Colonic mucosa (tissue), 4 donors: ENCODE measurements around the gene GID8. TPM values are rescaled to one million over a fixed set of nuclear protein-coding genes. Genes with fewer than 3 reads are reported as not detected.
A peak's percentile ranks its signal among the peaks of the same experiment; 100 is the strongest.

ENCODE experiments used
- DNase-seq: peaks from one replicate; pipeline ENCODE4 v3.0.0-alpha.2; 2020
- H3K27ac ChIP-seq: fragments of 200-600 bp; one replicate; pipeline ENCODE4 v1.8.0; 2021
- H3K27me3 ChIP-seq: fragments of 200-600 bp; one replicate; pipeline ENCODE4 v1.8.0; 2021
- H3K36me3 ChIP-seq: fragments of 200-600 bp; one replicate; pipeline ENCODE4 v1.8.0; 2021
- H3K4me1 ChIP-seq: fragments of 200-600 bp; one replicate; pipeline ENCODE4 v1.8.0; 2021; ENCODE audit warnings: mild to moderate bottlenecking
- H3K4me3 ChIP-seq: fragments of 200-600 bp; one replicate; pipeline ENCODE4 v1.8.0; 2021
- H3K9ac ChIP-seq, 2 donors: one replicate each; pipeline ENCODE4 v1.7.0; 2013; ENCODE audit warnings: control low read depth in 2 of 2, low read depth in 2 of 2, low read length in 2 of 2
- H3K9me3 ChIP-seq: fragments of 200-600 bp; one replicate; pipeline ENCODE4 v1.8.0; 2021
- intact Hi-C: fragments of 100-400 bp; cut with DNase I; formaldehyde crosslinking; loops from one replicate; pipeline ENCODE4 v1.14.1; 2022
- total RNA-seq, 2 donors: library from RNA; stranded (reverse); fragmentation: NEBNext Ultra II Directional in 1 of 2; extraction: Animal tissue kit (Norgen Biotek cat#: 25700) in 1 of 2; gene quantifications; one replicate each; pipeline ENCODE4 v1.2.1, GENCODE V29; 2021
- TF ChIP-seq, protein P1 (sequence below): fragments of 200-600 bp; IDR thresholded peaks from one replicate; pipeline ENCODE4 v1.8.0; 2022; ENCODE audit warnings: antibody characterized with exemption, mild to moderate bottlenecking
- donor health status: healthy.
- donor health status: DM: no; HTN: no; CAD: no.
- donor health status: DM: no; HTN: no; CAD: no.

The GID8 gene
- total RNA-seq, 2 donors from 2014 or later = 37.3 to 40.4 TPM

DNA sequence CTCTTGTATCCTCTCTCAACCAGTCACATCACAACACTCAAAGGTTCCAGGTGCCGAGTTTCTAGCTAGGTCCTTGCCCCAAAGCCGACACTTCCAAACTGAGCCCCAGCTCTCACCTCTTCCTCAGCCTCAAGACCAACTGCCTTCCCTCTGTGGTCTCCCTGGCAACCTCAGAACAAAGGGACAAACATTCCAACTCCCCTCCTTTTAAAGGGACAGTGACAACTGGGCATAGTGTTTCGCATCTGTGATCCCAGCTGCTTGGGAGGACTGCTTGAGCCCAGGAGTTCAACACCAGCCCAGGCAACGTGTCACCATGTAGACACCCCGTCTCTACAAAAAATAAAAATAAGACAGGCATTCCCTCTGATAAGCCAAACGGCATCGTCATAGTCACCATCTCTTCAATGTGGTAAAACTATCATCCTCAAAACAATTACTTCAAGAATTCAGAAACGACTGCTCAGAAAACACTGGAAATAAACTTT lies 22.9 kb upstream of the GID8 start:
- Histone ChIP-seq H3K4me1 (peaks cover 26% of the 10 kb centered on the region), H3K27ac (no peak overlapping the region)
- DNase-seq = no peak

DNA sequence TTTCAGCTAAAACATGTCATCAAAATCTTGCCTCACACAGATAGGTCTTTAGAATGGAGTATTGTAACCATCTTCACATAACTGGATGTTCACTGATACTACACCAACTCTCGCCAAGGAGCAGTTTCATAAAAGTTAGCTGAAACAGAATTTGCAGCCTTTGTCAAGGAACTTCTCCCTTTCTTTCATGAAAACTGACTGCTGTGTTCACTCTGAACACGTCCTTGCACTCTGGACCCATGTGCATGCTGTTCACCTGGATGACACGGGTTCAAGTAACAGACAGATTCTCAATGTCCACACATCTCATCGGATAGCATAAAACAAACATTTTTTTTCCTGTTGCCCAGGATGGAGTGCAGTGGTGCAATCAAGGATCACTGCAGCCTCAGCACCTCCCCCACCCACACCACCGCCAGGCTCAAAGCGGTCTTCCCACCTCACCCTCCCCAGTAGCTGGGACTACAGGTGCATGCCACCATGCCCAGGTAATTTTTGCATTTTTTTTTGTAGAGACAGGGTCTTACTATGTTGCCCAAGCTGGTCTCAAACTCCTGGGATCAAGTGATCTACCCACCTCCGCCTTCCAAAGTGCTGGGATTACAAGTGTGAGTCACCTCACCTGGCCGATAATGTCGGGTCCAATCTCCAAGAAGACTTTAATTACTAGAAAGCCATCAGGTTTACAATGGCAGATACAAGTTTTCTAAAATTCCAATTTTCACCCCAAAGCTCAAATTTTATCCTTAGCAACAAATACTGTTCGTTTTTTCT lies 21.1 kb upstream of the GID8 start:
- Histone ChIP-seq H3K36me3 (peaks cover 3% of the 10 kb centered on the region), H3K27me3 (no peaks in the 10 kb centered on the region), H3K9me3 (no peaks in the 10 kb centered on the region), H3K9ac (peak overlapping the region in 1 of 2 donors; percentile 6), H3K4me3 (no peak overlapping the region), H3K4me1 (peaks cover 39% of the 10 kb centered on the region), H3K27ac (no peak overlapping the region)
- intact Hi-C loops = no loop called here
- DNase-seq = no peak
- TF ChIP-seq, protein P1, sequence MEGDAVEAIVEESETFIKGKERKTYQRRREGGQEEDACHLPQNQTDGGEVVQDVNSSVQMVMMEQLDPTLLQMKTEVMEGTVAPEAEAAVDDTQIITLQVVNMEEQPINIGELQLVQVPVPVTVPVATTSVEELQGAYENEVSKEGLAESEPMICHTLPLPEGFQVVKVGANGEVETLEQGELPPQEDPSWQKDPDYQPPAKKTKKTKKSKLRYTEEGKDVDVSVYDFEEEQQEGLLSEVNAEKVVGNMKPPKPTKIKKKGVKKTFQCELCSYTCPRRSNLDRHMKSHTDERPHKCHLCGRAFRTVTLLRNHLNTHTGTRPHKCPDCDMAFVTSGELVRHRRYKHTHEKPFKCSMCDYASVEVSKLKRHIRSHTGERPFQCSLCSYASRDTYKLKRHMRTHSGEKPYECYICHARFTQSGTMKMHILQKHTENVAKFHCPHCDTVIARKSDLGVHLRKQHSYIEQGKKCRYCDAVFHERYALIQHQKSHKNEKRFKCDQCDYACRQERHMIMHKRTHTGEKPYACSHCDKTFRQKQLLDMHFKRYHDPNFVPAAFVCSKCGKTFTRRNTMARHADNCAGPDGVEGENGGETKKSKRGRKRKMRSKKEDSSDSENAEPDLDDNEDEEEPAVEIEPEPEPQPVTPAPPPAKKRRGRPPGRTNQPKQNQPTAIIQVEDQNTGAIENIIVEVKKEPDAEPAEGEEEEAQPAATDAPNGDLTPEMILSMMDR = no peak

More for the DNA sequence above, 22.9 kb upstream of the GID8 start:
- Histone ChIP-seq H3K36me3 (peaks cover 11% of the 10 kb centered on the region), H3K4me3 (no peak overlapping the region), H3K27me3 (no peaks in the 10 kb centered on the region), H3K9ac (no peak overlapping the region), H3K9me3 (no peaks in the 10 kb centered on the region)
- intact Hi-C loops = no loop called here
- TF ChIP-seq, protein P1 = no peak

- Histone ChIP-seq H3K4me1 (peaks cover 44% of the 10 kb centered on the region), H3K9me3 (no peaks in the 10 kb centered on the region), H3K27ac (no peak overlapping the region), H3K27me3 (no peaks in the 10 kb centered on the region), H3K4me3 (no peak overlapping the region), H3K36me3 (no peaks in the 10 kb centered on the region), H3K9ac (peak overlapping the region in 1 of 2 donors; percentile 17)
- DNase-seq = no peak
- TF ChIP-seq, protein P1 = no peak
- intact Hi-C loops = no loop called here
Observed at GRCh38 chr20:62917720-62918119, 20.2 kb upstream of the GID8 start.

GRCh38 chr20:62918147-62918546 lies 19.8 kb upstream of the GID8 start:
- Histone ChIP-seq H3K4me1 (peaks cover 49% of the 10 kb centered on the region), H3K9ac (peak overlapping the region in 1 of 2 donors; percentile 36), H3K36me3 (no peaks in the 10 kb centered on the region), H3K9me3 (no peaks in the 10 kb centered on the region), H3K4me3 (no peak overlapping the region), H3K27me3 (no peaks in the 10 kb centered on the region), H3K27ac (no peak overlapping the region)
- intact Hi-C loops = no loop called here
- TF ChIP-seq, protein P1 = no peak
- DNase-seq = no peak

DNA sequence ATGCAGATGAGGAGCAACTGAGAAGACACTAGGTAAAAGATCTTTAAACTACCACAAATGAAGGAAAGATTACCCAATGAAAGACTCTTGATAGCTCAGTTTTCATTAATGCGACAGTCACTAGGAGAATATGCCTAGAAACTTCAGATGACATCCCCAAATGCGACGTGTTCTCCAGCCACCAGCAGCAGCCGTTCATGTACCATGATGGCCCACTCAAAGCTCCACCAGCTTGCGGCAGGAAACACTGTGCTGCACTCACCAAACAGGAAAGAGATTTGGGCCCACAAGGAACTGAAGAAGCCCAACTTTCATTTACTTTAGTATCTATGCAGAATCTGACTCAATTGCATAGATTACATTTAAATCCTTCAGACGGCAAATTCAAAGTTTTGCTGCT lies 19.1 kb upstream of the GID8 start:
- TF ChIP-seq, protein P1 = no peak
- no peaks in the 10 kb centered on the region for H3K36me3 ChIP-seq
- no peak overlapping the region for H3K9ac ChIP-seq
- no peak overlapping the region for H3K27ac ChIP-seq
- no peaks in the 10 kb centered on the region for H3K27me3 ChIP-seq
- H3K4me1 ChIP-seq = peaks cover 54% of the 10 kb centered on the region
- intact Hi-C loops = no loop called here
- no peak overlapping the region for H3K4me3 ChIP-seq
- H3K9me3 ChIP-seq = no peaks in the 10 kb centered on the region
- DNase-seq = no peak
